ENCODE data around the gene PITX1.

- TF ChIP-seq CTCF (conservative IDR thresholded peaks at IDR 0.05) (no peak), ZFX (IDR thresholded peaks at IDR 0.05) (no peak)
Observed at GRCh38 chr5:135056316-135057030, 22.4 kb upstream of the PITX1 start.
